Osteocyte (in vitro differentiated cells): Measurements from ENCODE around the gene ATRNL1. TPM values are rescaled to one million over a fixed set of nuclear protein-coding genes. Genes with fewer than 3 reads are reported as not detected.

Source experiments
- DNase-seq: peaks from one replicate; pipeline ENCODE4 v3.0.0; 2021; ENCODE audit warnings: mixed read lengths; ENCODE audit not compliant: unreplicated experiment; ENCODE audit errors: extremely low spot score
- H3K27ac Mint-ChIP-seq: one replicate; pipeline ENCODE4 v1.8.0; 2021; ENCODE audit warnings: mild to moderate bottlenecking, mixed read lengths; ENCODE audit not compliant: unreplicated experiment
- H3K27me3 Mint-ChIP-seq: one replicate; pipeline ENCODE4 v1.8.0; 2021; ENCODE audit warnings: mixed read lengths; ENCODE audit not compliant: unreplicated experiment
- H3K36me3 Mint-ChIP-seq: one replicate; pipeline ENCODE4 v1.8.0; 2021; ENCODE audit warnings: mixed read lengths; ENCODE audit not compliant: unreplicated experiment
- H3K4me1 Mint-ChIP-seq: one replicate; pipeline ENCODE4 v1.8.0; 2021; ENCODE audit warnings: mixed read lengths; ENCODE audit not compliant: unreplicated experiment
- H3K4me3 Mint-ChIP-seq: one replicate; pipeline ENCODE4 v1.8.0; 2021; ENCODE audit warnings: mild to moderate bottlenecking, moderate library complexity, mixed read lengths; ENCODE audit not compliant: unreplicated experiment
- H3K9me3 Mint-ChIP-seq: one replicate; pipeline ENCODE4 v1.8.0; 2021; ENCODE audit warnings: mixed read lengths; ENCODE audit not compliant: unreplicated experiment
- total RNA-seq: library from RNA; stranded (reverse); gene quantifications from 2 replicates; pipeline ENCODE4 v1.2.1, GENCODE V29; 2021
- TF ChIP-seq, protein P1 (sequence below): fragments of 200-600 bp; sonication (generic); IDR thresholded peaks from 2 replicates; pipeline ENCODE4 v1.5.0; 2021; ENCODE audit warnings: antibody characterized with exemption, mild to moderate bottlenecking, moderate library complexity

The ATRNL1 gene
- total RNA-seq, 1 donor from 2014 or later, result 20.2 TPM

- Mint-ChIP-seq H3K27ac (peak overlapping the region; percentile 6), H3K4me1 (peaks cover 7% of the 10 kb centered on the region), H3K36me3 (no peaks in the 10 kb centered on the region), H3K27me3 (no peaks in the 10 kb centered on the region), H3K4me3 (no peak overlapping the region), H3K9me3 (no peaks in the 10 kb centered on the region)
- TF ChIP-seq, protein P1, sequence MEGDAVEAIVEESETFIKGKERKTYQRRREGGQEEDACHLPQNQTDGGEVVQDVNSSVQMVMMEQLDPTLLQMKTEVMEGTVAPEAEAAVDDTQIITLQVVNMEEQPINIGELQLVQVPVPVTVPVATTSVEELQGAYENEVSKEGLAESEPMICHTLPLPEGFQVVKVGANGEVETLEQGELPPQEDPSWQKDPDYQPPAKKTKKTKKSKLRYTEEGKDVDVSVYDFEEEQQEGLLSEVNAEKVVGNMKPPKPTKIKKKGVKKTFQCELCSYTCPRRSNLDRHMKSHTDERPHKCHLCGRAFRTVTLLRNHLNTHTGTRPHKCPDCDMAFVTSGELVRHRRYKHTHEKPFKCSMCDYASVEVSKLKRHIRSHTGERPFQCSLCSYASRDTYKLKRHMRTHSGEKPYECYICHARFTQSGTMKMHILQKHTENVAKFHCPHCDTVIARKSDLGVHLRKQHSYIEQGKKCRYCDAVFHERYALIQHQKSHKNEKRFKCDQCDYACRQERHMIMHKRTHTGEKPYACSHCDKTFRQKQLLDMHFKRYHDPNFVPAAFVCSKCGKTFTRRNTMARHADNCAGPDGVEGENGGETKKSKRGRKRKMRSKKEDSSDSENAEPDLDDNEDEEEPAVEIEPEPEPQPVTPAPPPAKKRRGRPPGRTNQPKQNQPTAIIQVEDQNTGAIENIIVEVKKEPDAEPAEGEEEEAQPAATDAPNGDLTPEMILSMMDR, result no peak
- no peak for DNase-seq
Measured at GRCh38 chr10:115801992-115802391, 708.8 kb downstream of the ATRNL1 start.

- Mint-ChIP-seq H3K27me3 (no peaks in the 10 kb centered on the region), H3K27ac (no peak overlapping the region), H3K4me3 (no peak overlapping the region), H3K9me3 (no peaks in the 10 kb centered on the region), H3K36me3 (no peaks in the 10 kb centered on the region), H3K4me1 (peaks cover 7% of the 10 kb centered on the region)
- DNase-seq, result no peak
- TF ChIP-seq, protein P1, result no peak
Measured at GRCh38 chr10:115802911-115803310, 709.7 kb downstream of the ATRNL1 start.

DNA sequence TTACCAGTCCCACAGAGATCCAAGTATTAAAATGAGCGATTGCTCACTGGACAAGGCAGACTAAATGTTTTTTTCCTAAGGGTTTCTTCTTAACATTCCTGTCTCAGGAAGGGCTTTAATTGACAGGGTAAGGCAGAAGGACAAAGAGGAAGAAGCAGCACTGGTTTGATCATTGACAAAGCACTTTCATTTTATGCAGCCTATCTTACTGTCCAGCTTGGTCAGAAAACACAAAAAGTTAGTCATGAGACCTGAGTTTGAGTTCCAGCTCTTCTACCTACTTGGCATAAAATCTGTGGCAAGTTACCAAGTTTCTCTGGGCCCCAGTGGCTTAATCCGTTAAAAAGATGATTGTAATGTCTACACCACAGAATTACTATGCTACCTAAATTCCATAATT lies 721.4 kb downstream of the ATRNL1 start:
- no peak overlapping the region for H3K4me3 Mint-ChIP-seq
- no peak for DNase-seq
- H3K27me3 Mint-ChIP-seq, result no peaks in the 10 kb centered on the region
- H3K36me3 Mint-ChIP-seq, result no peaks in the 10 kb centered on the region
- no peak overlapping the region for H3K27ac Mint-ChIP-seq
- peaks cover 2% of the 10 kb centered on the region for H3K4me1 Mint-ChIP-seq
- TF ChIP-seq, protein P1, result no peak
- peaks cover 4% of the 10 kb centered on the region for H3K9me3 Mint-ChIP-seq

DNA sequence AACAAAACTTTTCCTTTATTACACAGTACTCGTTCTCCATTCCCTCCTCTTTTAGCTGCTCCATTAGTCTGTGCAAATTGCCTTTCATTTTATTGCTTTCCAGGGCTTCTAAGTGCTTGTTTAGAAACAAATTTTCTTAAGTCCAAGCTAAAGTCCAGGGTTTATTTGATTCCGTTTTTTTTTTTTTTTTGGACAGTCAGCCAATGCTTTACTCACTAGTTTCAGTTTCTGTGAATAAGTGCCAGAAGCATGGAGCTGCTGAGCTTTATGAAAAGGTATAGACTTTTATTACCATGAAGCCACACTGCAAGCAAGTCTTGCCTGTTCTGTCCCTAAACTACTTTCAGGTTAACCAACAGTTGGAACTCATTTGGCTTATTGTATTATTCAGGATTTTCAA lies 724.8 kb downstream of the ATRNL1 start:
- no peak for DNase-seq
- TF ChIP-seq, protein P1, result no peak
- Mint-ChIP-seq H3K9me3 (peaks cover 11% of the 10 kb centered on the region), H3K27ac (no peak overlapping the region), H3K36me3 (peaks cover 5% of the 10 kb centered on the region), H3K4me3 (no peak overlapping the region), H3K4me1 (peaks cover 2% of the 10 kb centered on the region), H3K27me3 (no peaks in the 10 kb centered on the region)

DNA sequence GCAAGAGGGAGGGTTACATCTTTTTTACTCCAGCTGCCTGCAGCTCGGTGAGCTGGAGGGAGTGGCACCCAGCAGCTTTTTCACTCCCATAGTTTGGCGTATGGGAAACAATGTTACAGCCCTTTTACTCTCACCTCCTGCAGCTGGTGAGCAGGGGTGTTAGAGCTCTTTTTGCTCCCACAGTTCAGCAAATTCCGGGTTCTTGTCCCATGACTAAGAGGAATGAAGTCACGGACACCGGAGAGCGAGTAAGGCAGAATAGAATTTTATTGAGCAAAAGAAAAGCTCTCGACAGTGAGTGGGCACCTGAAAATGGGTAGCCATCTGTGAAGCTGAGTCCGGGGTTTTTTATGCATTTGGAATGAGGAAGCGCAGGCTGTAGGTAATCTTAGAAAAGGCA lies 733.2 kb downstream of the ATRNL1 start:
- Mint-ChIP-seq H3K4me1 (peaks cover 6% of the 10 kb centered on the region), H3K27ac (no peak overlapping the region)
- no peak for DNase-seq

More for the DNA sequence above, 733.2 kb downstream of the ATRNL1 start:
- H3K36me3 Mint-ChIP-seq, result peaks cover 5% of the 10 kb centered on the region
- TF ChIP-seq, protein P1, result no peak
- peaks cover 11% of the 10 kb centered on the region for H3K9me3 Mint-ChIP-seq
- no peak overlapping the region for H3K4me3 Mint-ChIP-seq
- no peaks in the 10 kb centered on the region for H3K27me3 Mint-ChIP-seq
